ENCODE results near the gene MRPL1. TPM values are rescaled to one million over a fixed set of nuclear protein-coding genes. Genes with fewer than 3 reads are reported as not detected.

The MRPL1 gene
- 18.0 and 21.7 TPM in 2 replicates for total RNA-seq (2014; rRNA removed; shearing (Covaris generic))
- polyA plus RNA-seq (2016; fragmentation: Nextera tagmentation; extraction: Ambion mirVana) = 21.5 and 23.2 TPM in 2 replicates

- peak within 1 kb of the TSS; percentile 89 for H3K4me3 ChIP-seq
- 0 out of 2 replicates have a peak, but pooled peaks cover 6% of the 10 kb centered on the region for H3K4me1 ChIP-seq (ENCODE audit: insufficient read depth)
- peak within 1 kb of the TSS; percentile 87 for H2AFZ ChIP-seq
- H3K79me2 ChIP-seq (ENCODE audit: insufficient read depth) = peaks cover 49% of the 10 kb centered on the region
- H3K9me2 ChIP-seq (ENCODE audit: insufficient read depth) = no peaks in the 10 kb centered on the region
- DNase-seq = peak; percentile 99
- peak within 1 kb of the TSS; percentile 98 for H3K9ac ChIP-seq
- TF ChIP-seq EZH2 (IDR thresholded peaks at IDR 0.05; ENCODE audit: insufficient read depth, poor library complexity, severe bottlenecking) (no peak), EZH2phosphoT487 (IDR thresholded peaks at IDR 0.05; ENCODE audit: insufficient read depth, low read depth) (no peak)
- 0 to 1% methylated on average over 33 of the region's 33 CpGs for WGBS, 2 experiments (ENCODE audit: low coverage in 1 of 2, low lambda C conversion rate in 2 of 2, missing lambda C conversion rate in 2 of 2)
- peak within 1 kb of the TSS; percentile 98 for H3K27ac ChIP-seq
- no peaks in the 10 kb centered on the region for H3K36me3 ChIP-seq (ENCODE audit: low read depth)
- in situ Hi-C loops (cut with MboI) = no loop called here
- H3K27me3 ChIP-seq (replicated peaks; ENCODE audit: insufficient read depth) = no peaks in the 10 kb centered on the region
- no peaks in the 10 kb centered on the region for H4K20me1 ChIP-seq (ENCODE audit: insufficient read depth)
- H3K4me2 ChIP-seq (ENCODE audit: unreplicated experiment) = peak within 1 kb of the TSS; percentile 84
- H3K9me3 ChIP-seq (ENCODE audit: low read depth) = no peaks in the 10 kb centered on the region
- no peaks in the 10 kb centered on the region for H3F3A ChIP-seq (ENCODE audit: insufficient read depth)
Observed at GRCh38 chr4:77862478-77863216, at the start of gene MRPL1. TSS of gene MRPL1 (plus strand) at chr4:77862830. CDS start at chr4:77862849, 19 bp downstream.

GRCh38 chr4:77815636-77816035, 47.0 kb upstream of the MRPL1 start:
- TF ChIP-seq EZH2phosphoT487 (IDR thresholded peaks at IDR 0.05; ENCODE audit: insufficient read depth, low read depth) (no peak), EZH2 (IDR thresholded peaks at IDR 0.05; ENCODE audit: insufficient read depth, poor library complexity, severe bottlenecking) (no peak)
- Histone ChIP-seq H3K36me3 (ENCODE audit: low read depth) (0 out of 2 replicates have a peak, but pooled peaks cover 4% of the 10 kb centered on the region), H3F3A (ENCODE audit: insufficient read depth) (peaks cover 25% of the 10 kb centered on the region), H4K20me1 (ENCODE audit: insufficient read depth) (peaks cover 6% of the 10 kb centered on the region), H3K79me2 (ENCODE audit: insufficient read depth) (peaks cover 73% of the 10 kb centered on the region), H3K4me3 (no peak overlapping the region), H3K27ac (no peak overlapping the region), H3K9me3 (ENCODE audit: low read depth) (no peaks in the 10 kb centered on the region), H3K9ac (no peak overlapping the region), H3K9me2 (ENCODE audit: insufficient read depth) (no peaks in the 10 kb centered on the region), H3K4me1 (ENCODE audit: insufficient read depth) (0 out of 2 replicates have a peak, but pooled peaks cover 8% of the 10 kb centered on the region), H3K4me2 (ENCODE audit: unreplicated experiment) (no peak overlapping the region), H3K27me3 (replicated peaks; ENCODE audit: insufficient read depth) (no peaks in the 10 kb centered on the region), H2AFZ (no peak overlapping the region)
- in situ Hi-C loops (cut with MboI) = no loop called here
- no peak for DNase-seq

- H2AFZ ChIP-seq = no peak overlapping the region
- TF ChIP-seq EZH2phosphoT487 (IDR thresholded peaks at IDR 0.05; ENCODE audit: insufficient read depth, low read depth) (no peak), EZH2 (IDR thresholded peaks at IDR 0.05; ENCODE audit: insufficient read depth, poor library complexity, severe bottlenecking) (no peak)
- H4K20me1 ChIP-seq (ENCODE audit: insufficient read depth) = peaks cover 6% of the 10 kb centered on the region
- H3K36me3 ChIP-seq (ENCODE audit: low read depth) = no peaks in the 10 kb centered on the region
- no peaks in the 10 kb centered on the region for H3K27me3 ChIP-seq (replicated peaks; ENCODE audit: insufficient read depth)
- no peak overlapping the region; the same call in 1 of the 2 replicates for H3K9ac ChIP-seq
- H3K27ac ChIP-seq = peak overlapping the region; percentile 29
- peaks cover 26% of the 10 kb centered on the region for H3F3A ChIP-seq (ENCODE audit: insufficient read depth)
- H3K4me1 ChIP-seq (ENCODE audit: insufficient read depth) = 0 out of 2 replicates have a peak, but pooled peaks cover 17% of the 10 kb centered on the region
- no peak for DNase-seq
- peaks cover 64% of the 10 kb centered on the region for H3K79me2 ChIP-seq (ENCODE audit: insufficient read depth)
- peak overlapping the region; percentile 3 for H3K4me2 ChIP-seq (ENCODE audit: unreplicated experiment)
- in situ Hi-C loops (cut with MboI) = no loop called here
- H3K4me3 ChIP-seq = no peak overlapping the region
- H3K9me3 ChIP-seq (ENCODE audit: low read depth) = no peaks in the 10 kb centered on the region
- WGBS, 2 experiments (ENCODE audit: low coverage in 1 of 2, low lambda C conversion rate in 2 of 2, missing lambda C conversion rate in 2 of 2) = 94 to 99% methylated on average over 2 of the region's 2 CpGs
- H3K9me2 ChIP-seq (ENCODE audit: insufficient read depth) = no peaks in the 10 kb centered on the region
Observed at GRCh38 chr4:77816546-77816945, 46.1 kb upstream of the MRPL1 start.

GRCh38 chr4:77817304-77818072, 45.1 kb upstream of the MRPL1 start:
- Histone ChIP-seq H3K4me2 (ENCODE audit: unreplicated experiment) (peak overlapping the region; percentile 99), H3F3A (ENCODE audit: insufficient read depth) (peaks cover 26% of the 10 kb centered on the region), H3K4me1 (ENCODE audit: insufficient read depth) (0 out of 2 replicates have a peak, but pooled peaks cover 19% of the 10 kb centered on the region), H3K27me3 (replicated peaks; ENCODE audit: insufficient read depth) (no peaks in the 10 kb centered on the region), H3K9ac (peak overlapping the region; percentile 93), H2AFZ (peak overlapping the region; percentile 87), H3K36me3 (ENCODE audit: low read depth) (no peaks in the 10 kb centered on the region), H3K9me2 (ENCODE audit: insufficient read depth) (no peaks in the 10 kb centered on the region), H3K9me3 (ENCODE audit: low read depth) (no peaks in the 10 kb centered on the region), H4K20me1 (ENCODE audit: insufficient read depth) (peaks cover 6% of the 10 kb centered on the region), H3K79me2 (ENCODE audit: insufficient read depth) (peaks cover 55% of the 10 kb centered on the region), H3K27ac (peak overlapping the region; percentile 88), H3K4me3 (peak overlapping the region; percentile 93)
- TF ChIP-seq EZH2phosphoT487 (IDR thresholded peaks at IDR 0.05; ENCODE audit: insufficient read depth, low read depth) (no peak), EZH2 (IDR thresholded peaks at IDR 0.05; ENCODE audit: insufficient read depth, poor library complexity, severe bottlenecking) (no peak)
- peak; percentile 53 for DNase-seq
- in situ Hi-C loops (cut with MboI) = no loop called here
- WGBS, 2 experiments (ENCODE audit: low coverage in 1 of 2, low lambda C conversion rate in 2 of 2, missing lambda C conversion rate in 2 of 2) = 24 to 27% methylated on average over 8 of the region's 8 CpGs
